Measurements from ENCODE around the gene DHFR2. TPM values are rescaled to one million over a fixed set of nuclear protein-coding genes. Genes with fewer than 3 reads are reported as not detected.
"Not testable (repeated sequence)": the region's sequence is repeated elsewhere in the genome, so short reads cannot be mapped to it uniquely, and the experiment has no call there.

The DHFR2 gene
- total RNA-seq (ENCODE audit: low replicate concordance), result 3.7 and 6.9 TPM in 2 replicates

DNA sequence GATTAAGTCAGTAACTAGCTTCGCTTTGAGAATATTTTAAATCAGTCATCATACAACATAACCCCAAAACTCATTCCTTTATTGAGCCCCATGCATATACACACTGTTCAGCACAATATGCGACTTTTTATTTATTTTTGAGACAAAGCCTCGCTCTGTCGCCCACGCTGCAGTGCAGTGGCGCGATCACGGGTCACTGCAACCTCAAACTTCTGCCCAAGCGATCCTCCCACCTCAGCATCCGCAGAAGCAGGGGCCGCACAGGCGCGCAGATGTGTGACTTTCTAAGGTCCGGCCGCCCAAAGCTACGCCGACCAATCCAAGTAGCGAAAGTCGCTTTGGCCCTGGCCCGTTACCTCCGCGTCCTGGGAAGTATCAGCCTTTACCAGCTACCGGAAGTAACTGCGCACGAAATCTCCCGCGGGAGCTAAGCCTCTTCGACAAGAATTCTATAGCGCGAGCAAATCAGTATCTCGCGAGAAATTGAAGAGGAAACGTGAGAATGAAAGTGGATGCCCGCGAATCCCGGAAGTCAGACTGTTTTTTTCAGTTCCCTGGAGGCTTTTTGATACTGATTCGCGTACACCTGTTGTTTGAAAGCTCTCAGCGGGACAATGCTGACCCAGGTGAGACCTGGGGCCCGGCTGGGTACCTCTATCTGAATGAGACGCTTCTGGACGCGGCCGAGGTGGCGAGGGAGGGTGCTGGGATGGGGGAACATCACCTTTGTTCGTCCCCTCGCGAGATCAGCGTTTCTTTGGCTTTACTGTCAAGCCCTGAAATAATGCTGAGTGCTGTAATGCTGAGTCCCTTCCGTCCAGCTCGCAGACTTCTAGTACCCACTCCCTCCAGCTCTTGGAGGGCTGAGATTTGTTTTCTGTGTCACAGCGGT lies at the start of gene DHFR2, which contains the start of gene NSUN3:
Gene DHFR2 (minus strand): TSS at position 404 of the 892 bp plus-strand sequence. CDS start 1,405 bp downstream, outside the sequence.
Gene NSUN3 (plus strand): TSS at position 549 of the 892 bp plus-strand sequence. CDS start 66 bp downstream, at position 615.
- TF ChIP-seq, protein P1, sequence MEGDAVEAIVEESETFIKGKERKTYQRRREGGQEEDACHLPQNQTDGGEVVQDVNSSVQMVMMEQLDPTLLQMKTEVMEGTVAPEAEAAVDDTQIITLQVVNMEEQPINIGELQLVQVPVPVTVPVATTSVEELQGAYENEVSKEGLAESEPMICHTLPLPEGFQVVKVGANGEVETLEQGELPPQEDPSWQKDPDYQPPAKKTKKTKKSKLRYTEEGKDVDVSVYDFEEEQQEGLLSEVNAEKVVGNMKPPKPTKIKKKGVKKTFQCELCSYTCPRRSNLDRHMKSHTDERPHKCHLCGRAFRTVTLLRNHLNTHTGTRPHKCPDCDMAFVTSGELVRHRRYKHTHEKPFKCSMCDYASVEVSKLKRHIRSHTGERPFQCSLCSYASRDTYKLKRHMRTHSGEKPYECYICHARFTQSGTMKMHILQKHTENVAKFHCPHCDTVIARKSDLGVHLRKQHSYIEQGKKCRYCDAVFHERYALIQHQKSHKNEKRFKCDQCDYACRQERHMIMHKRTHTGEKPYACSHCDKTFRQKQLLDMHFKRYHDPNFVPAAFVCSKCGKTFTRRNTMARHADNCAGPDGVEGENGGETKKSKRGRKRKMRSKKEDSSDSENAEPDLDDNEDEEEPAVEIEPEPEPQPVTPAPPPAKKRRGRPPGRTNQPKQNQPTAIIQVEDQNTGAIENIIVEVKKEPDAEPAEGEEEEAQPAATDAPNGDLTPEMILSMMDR (IDR thresholded peaks at IDR 0.05; ENCODE audit: insufficient read depth, low read length), result no peak
- peak; percentile 99 for DNase-seq (ENCODE audit: low read depth)
- H3K4me3 ChIP-seq (ENCODE audit: low read depth, low read length), result peak within 1 kb of the TSS; percentile 84

DNA sequence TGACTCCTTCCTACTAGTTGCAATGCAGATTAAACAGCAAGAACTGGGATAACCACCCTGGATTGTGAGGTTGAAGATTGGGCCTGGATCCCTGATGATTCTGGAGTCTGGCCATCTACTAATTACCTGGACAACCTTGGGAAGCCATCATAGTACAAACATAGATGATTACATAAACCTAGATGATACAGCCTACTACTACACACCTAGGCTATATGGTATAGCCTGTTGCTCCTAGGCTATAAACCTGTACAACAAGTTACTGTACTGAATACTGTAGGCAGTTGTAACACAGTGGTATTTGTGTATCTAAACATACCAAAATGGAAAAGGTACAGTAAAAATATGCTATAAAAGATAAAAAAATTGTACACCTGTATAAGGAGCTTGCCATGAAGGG lies 48.1 kb upstream of the DHFR2 start:
- TF ChIP-seq, protein P1 (IDR thresholded peaks at IDR 0.05; ENCODE audit: insufficient read depth, low read length), result no peak
- DNase-seq (ENCODE audit: low read depth), result no peak
- no peak overlapping the region for H3K4me3 ChIP-seq (ENCODE audit: low read depth, low read length)

DNA sequence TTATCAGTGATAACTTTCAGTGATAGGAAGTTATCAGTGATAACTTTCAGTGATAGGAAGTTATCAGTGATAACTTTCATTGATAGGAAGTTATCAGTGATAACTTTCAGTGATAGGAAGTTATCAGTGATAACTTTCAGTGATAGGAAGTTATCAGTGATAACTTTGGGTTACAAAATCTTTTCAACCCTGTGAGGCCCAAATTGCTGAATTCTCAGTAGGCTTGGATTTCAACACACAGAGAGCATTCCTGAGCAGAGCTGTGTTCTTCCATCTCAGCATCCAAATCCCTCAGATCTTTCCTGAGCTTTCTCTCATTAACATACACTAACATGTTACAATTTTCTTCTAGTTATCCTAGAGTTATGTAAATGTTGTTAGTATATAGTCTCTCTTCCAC lies 47.5 kb upstream of the DHFR2 start:
- DNase-seq (ENCODE audit: low read depth), result peak; percentile 57
- not testable (repeated sequence) for H3K4me3 ChIP-seq (ENCODE audit: low read depth, low read length)

DNA sequence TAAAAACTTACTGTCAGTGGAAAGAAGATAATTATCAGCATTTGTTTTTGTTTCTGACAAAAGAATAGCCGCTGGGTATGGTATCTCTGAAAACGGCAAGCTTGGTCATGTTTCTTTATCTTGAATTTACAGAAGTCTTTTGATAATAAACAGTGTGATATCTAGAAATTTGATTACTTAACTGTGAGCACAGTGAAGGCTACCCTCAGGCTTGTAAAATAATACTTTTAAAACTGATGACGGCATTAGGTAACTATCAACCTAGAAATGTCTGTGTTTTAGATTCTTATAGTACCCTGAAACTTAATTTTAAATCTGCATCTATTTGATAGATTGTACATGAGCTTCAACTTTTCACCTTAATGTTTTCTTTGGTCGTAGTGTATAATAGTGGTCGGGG lies 43.6 kb upstream of the DHFR2 start:
- no peak for DNase-seq (ENCODE audit: low read depth)
- TF ChIP-seq, protein P1 (IDR thresholded peaks at IDR 0.05; ENCODE audit: insufficient read depth, low read length), result no peak
- H3K4me3 ChIP-seq (ENCODE audit: low read depth, low read length), result no peak overlapping the region

DNA sequence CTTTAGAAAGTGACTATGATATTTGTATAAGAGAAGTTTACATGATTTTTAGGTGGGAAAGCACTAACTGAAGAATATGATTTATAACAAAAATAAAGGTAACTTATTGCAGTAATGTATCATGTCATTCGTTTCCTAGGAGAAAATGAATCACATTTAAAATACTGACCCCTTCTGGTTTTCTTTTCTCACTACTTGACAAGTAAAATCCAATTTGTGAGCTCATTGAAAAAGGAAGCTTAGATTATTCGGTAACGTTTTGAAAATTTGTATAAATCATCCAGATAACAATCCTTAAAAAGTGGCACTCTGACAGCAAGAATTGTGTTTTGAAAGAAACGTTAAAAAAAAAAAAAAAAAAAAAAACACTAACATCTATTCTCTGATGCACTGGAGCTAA lies 39.1 kb upstream of the DHFR2 start:
- TF ChIP-seq, protein P1 (IDR thresholded peaks at IDR 0.05; ENCODE audit: insufficient read depth, low read length), result peak; percentile 25
- H3K4me3 ChIP-seq (ENCODE audit: low read depth, low read length), result no peak overlapping the region
- DNase-seq (ENCODE audit: low read depth), result peak; percentile 29

DNA sequence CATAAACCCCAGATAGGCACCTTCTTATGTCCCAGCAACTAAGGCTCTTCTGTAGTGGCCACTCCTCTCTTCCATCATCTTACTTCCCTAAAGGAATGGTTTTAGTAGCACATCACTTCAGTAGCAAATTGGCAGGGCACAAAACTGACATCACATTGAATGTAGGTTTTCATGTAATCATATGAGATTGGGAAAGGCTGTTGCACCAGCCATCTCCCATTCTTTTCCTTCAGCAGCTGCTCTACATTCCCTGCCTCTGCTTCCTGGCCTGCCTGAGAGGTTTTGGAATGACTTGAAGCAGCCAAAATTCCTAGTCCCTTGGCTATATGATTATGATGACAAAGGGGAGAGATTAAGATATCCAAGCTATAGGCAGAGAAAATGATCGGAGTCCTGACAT lies 36.6 kb upstream of the DHFR2 start:
- peak; percentile 51 for DNase-seq (ENCODE audit: low read depth)
- TF ChIP-seq, protein P1 (IDR thresholded peaks at IDR 0.05; ENCODE audit: insufficient read depth, low read length), result no peak
- no peak overlapping the region for H3K4me3 ChIP-seq (ENCODE audit: low read depth, low read length)

DNA sequence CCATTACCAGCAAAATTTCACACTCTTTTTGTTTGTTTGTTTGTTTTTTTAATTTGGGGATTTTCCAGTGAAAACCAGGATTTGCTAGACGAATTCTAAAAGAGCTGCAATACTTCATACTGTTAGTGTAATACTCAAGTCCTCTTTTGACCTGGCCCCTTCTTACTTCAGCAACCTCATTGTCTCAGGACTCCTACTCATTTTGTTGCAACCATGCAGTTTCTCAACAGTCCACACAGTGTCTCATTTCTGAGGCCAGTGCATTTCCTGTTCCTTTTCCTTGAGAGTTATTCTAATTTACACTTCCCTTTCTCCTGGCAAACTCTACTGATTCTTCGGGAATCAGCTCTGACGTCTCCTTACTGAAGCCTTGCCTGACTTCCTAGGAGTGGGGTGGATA lies 35.7 kb upstream of the DHFR2 start:
- peak; percentile 25 for DNase-seq (ENCODE audit: low read depth)
- TF ChIP-seq, protein P1 (IDR thresholded peaks at IDR 0.05; ENCODE audit: insufficient read depth, low read length), result no peak
- H3K4me3 ChIP-seq (ENCODE audit: low read depth, low read length), result no peak overlapping the region
